Caco-2 (cell line): ENCODE results near the gene ZNF365. TPM values are rescaled to one million over a fixed set of nuclear protein-coding genes. Genes with fewer than 3 reads are reported as not detected.

Experiments used
- BruUV-seq: library from RNA; stranded (reverse); fragments of 400-500 nt; replicated peaks from 2 replicates; lab custom pipeline; 2021; lab: Mats Ljungman, UMichigan
- CTCF ChIA-PET: fragments of 300-600 bp; sonication (Branson Sonifier 250); formaldehyde crosslinking; loops from one replicate; lab custom pipeline; 2022; ENCODE audit warnings: antibody characterized with exemption; lab: Charles Lee
- POLR2A ChIA-PET: fragments of 300-600 bp; sonication (Branson Sonifier 250); formaldehyde crosslinking; loops from one replicate; lab custom pipeline; 2022; ENCODE audit warnings: antibody characterized with exemption; lab: Charles Lee
- DNase-seq, 2 experiments: peaks; one replicate each; pipeline versions ENCODE4 v3.0.0 to v3.0.0-alpha.2; 2020 to 2022
- H3K27me3 ChIP-seq: replicated peaks from 2 replicates; pipeline ENCODE4 v1.6.0; 2011; ENCODE audit warnings: low read length; ENCODE audit not compliant: control insufficient read depth, insufficient read depth
- H3K36me3 ChIP-seq: 2 replicates; pipeline ENCODE4 v1.5.1; 2011; ENCODE audit warnings: low read length; ENCODE audit not compliant: control insufficient read depth, insufficient read depth
- H3K4me1 ChIP-seq: fragments of 250-450 bp; sonication (Bioruptor Pico); 2 replicates; pipeline ENCODE4 v1.5.1; 2020; ENCODE audit warnings: mild to moderate bottlenecking
- H3K4me3 ChIP-seq: 2 replicates; pipeline ENCODE4 v1.5.1; 2011; ENCODE audit warnings: low read depth, mild to moderate bottlenecking, control low read depth, low read length
- H3K9me3 ChIP-seq: fragments of 250-450 bp; sonication (Bioruptor Pico); 2 replicates; pipeline ENCODE4 v1.5.1; 2020; ENCODE audit warnings: mild to moderate bottlenecking, moderate library complexity
- H3K27ac Mint-ChIP-seq: one replicate; pipeline ENCODE4 v1.8.0; 2022; ENCODE audit warnings: mixed read lengths; ENCODE audit not compliant: unreplicated experiment
- H3K27me3 Mint-ChIP-seq: one replicate; pipeline ENCODE4 v1.8.0; 2022; ENCODE audit warnings: mixed read lengths; ENCODE audit not compliant: insufficient read depth, unreplicated experiment
- H3K36me3 Mint-ChIP-seq: one replicate; pipeline ENCODE4 v1.8.0; 2022; ENCODE audit warnings: mild to moderate bottlenecking, mixed read lengths; ENCODE audit not compliant: insufficient read depth, unreplicated experiment
- H3K4me1 Mint-ChIP-seq: one replicate; pipeline ENCODE4 v1.8.0; 2022; ENCODE audit warnings: low read depth, mixed read lengths; ENCODE audit not compliant: unreplicated experiment
- H3K4me3 Mint-ChIP-seq: one replicate; pipeline ENCODE4 v1.8.0; 2022; ENCODE audit warnings: mild to moderate bottlenecking, moderate library complexity, mixed read lengths; ENCODE audit not compliant: unreplicated experiment
- H3K9me3 Mint-ChIP-seq: one replicate; pipeline ENCODE4 v1.8.0; 2022; ENCODE audit warnings: mixed read lengths; ENCODE audit not compliant: unreplicated experiment
- intact Hi-C: fragments of 100-400 bp; cut with micrococcal nuclease; formaldehyde crosslinking; loops from one replicate; pipeline ENCODE4 v1.10.0; 2022; ENCODE audit not compliant: unreplicated experiment
- total RNA-seq: library from RNA; stranded (reverse); gene quantifications from 2 replicates; pipeline ENCODE4 v1.2.3, GENCODE V29; 2022
- TF ChIP-seq, protein P1 (sequence below), 2 experiments: fragments of 200-600 bp in 1 of 2; IDR thresholded peaks; 1 replicate in 1 of 2; 2 replicates in 1 of 2; pipeline versions ENCODE4 v1.5.1 to v1.8.0; 2011 to 2022; ENCODE audit warnings: antibody characterized with exemption in 1 of 2, control low read depth in 1 of 2, inconsistent platforms in 1 of 2, low read depth in 1 of 2, low read length in 1 of 2, mild to moderate bottlenecking in 1 of 2, moderate library complexity in 1 of 2; ENCODE audit not compliant: insufficient read depth in 1 of 2, severe bottlenecking in 1 of 2, unreplicated experiment in 1 of 2

The ZNF365 gene
- total RNA-seq, 1 experiment from 2014 or later: not detected

DNA sequence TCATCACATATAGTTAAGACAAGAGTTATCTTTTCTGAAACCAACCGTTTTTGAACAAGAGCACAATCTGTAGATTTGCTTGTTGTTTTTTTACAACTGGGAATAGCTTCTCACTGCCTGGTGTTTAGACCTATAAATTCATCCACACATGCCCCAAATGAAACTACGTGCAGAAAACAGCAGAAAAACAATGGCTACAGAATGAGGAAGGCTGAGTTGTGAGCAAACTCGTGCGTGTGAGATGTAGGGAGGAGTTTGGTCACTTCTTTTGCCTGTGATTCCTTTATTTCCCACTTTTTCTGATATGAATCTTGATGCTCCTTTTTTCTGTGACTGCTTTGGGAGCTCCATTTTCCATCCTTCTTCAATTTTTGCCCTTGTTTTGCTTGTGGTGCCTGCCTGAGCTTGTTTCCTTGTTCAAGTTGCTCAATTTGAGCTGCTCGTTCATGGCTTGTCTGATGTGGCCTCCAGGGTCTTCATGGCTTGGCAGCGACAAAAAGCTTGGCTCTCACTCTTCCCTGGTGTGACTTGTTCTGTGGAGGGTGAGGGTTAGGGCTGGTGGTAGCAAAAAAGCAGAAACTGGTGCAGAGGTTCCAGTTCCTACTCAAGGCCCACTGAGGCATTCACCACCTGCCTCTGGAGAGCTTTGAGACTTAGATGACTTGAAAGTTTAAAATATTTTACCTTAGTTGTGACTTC is 76.9 kb downstream of the ZNF365 start:
- Mint-ChIP-seq H3K4me1 (peaks cover 7% of the 10 kb centered on the region), H3K27me3 (peaks cover 17% of the 10 kb centered on the region), H3K36me3 (no peaks in the 10 kb centered on the region), H3K9me3 (no peaks in the 10 kb centered on the region), H3K27ac (no peak overlapping the region), H3K4me3 (no peak overlapping the region)
- Histone ChIP-seq H3K36me3 (no peaks in the 10 kb centered on the region), H3K9me3 (no peaks in the 10 kb centered on the region), H3K4me3 (no peak overlapping the region), H3K4me1 (peaks cover 8% of the 10 kb centered on the region; the same call in 1 of the 2 replicates), H3K27me3 (no peaks in the 10 kb centered on the region)
- BruUV-seq: no TSS peak
- no peak for DNase-seq
- TF ChIP-seq, protein P1, sequence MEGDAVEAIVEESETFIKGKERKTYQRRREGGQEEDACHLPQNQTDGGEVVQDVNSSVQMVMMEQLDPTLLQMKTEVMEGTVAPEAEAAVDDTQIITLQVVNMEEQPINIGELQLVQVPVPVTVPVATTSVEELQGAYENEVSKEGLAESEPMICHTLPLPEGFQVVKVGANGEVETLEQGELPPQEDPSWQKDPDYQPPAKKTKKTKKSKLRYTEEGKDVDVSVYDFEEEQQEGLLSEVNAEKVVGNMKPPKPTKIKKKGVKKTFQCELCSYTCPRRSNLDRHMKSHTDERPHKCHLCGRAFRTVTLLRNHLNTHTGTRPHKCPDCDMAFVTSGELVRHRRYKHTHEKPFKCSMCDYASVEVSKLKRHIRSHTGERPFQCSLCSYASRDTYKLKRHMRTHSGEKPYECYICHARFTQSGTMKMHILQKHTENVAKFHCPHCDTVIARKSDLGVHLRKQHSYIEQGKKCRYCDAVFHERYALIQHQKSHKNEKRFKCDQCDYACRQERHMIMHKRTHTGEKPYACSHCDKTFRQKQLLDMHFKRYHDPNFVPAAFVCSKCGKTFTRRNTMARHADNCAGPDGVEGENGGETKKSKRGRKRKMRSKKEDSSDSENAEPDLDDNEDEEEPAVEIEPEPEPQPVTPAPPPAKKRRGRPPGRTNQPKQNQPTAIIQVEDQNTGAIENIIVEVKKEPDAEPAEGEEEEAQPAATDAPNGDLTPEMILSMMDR (IDR thresholded peaks at IDR 0.05; ENCODE audit: insufficient read depth in 1 of 2, low read depth in 1 of 2, low read length in 1 of 2, severe bottlenecking in 1 of 2, unreplicated experiment in 1 of 2): no peak
- CTCF ChIA-PET: interaction anchor here (1.4 kb wide), 1 partner anchor 13 kb away, joined by 3 read pairs; no protein-coding TSS in a partner anchor
- POLR2A ChIA-PET: no interaction called here
- intact Hi-C loops: no loop called here

DNA sequence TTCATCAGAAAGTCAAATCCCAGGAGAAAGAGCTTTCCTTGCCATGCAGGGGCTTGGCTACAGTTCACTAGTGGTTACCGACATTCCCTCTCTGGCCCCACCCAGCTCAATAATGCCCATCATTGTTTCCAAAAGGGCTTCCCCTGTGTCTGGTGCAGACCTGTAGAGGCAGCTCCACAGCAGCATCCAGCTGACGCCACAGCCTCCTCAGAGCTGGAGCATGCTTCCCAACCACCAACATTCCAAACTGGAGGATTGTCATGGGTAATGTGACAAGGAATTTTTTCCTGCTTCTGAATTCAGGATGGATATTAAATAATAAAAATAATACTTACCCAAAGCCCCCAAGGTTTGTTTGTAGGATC is 77.4 kb downstream of the ZNF365 start:
- H3K36me3 Mint-ChIP-seq: no peaks in the 10 kb centered on the region
- peaks cover 7% of the 10 kb centered on the region for H3K4me1 Mint-ChIP-seq
- no peak overlapping the region for H3K4me3 ChIP-seq
- no peaks in the 10 kb centered on the region for H3K9me3 Mint-ChIP-seq
- H3K36me3 ChIP-seq: no peaks in the 10 kb centered on the region
- no peak overlapping the region for H3K27ac Mint-ChIP-seq
- ChIA-PET CTCF (interaction anchor here (1.4 kb wide), 1 partner anchor 14 kb away, joined by 3 read pairs; no protein-coding TSS in a partner anchor), POLR2A (no interaction called here)
- peaks cover 8% of the 10 kb centered on the region; the same call in 1 of the 2 replicates for H3K4me1 ChIP-seq
- TF ChIP-seq, protein P1 (IDR thresholded peaks at IDR 0.05; ENCODE audit: insufficient read depth in 1 of 2, low read depth in 1 of 2, low read length in 1 of 2, severe bottlenecking in 1 of 2, unreplicated experiment in 1 of 2): no peak
- H3K27me3 Mint-ChIP-seq: peaks cover 16% of the 10 kb centered on the region
- no peak for DNase-seq
- H3K9me3 ChIP-seq: no peaks in the 10 kb centered on the region
- no TSS peak for BruUV-seq
- H3K27me3 ChIP-seq: no peaks in the 10 kb centered on the region
- intact Hi-C loops: no loop called here
- no peak overlapping the region for H3K4me3 Mint-ChIP-seq

Other genes with a start within 250 kb of the ZNF365 start
- 36.2 and 37.1 TPM in 2 replicates for gene RTKN2, start 105.5 kb upstream of the ZNF365 start, total RNA-seq